Right lobe of liver (tissue), 4 donors: ENCODE data around the gene RESF1.

Experiments used
- POLR2A ChIP-seq: fragments of 450-650 bp; IDR thresholded peaks from one replicate; pipeline ENCODE4 v1.6.1; 2017; ENCODE audit warnings: antibody characterized with exemption, mild to moderate bottlenecking
- TF ChIP-seq, protein P1 (sequence below), 4 donors: fragments of 200-600 bp in 3 of 4; fragments of 450-650 bp in 1 of 4; IDR thresholded peaks; one replicate each; pipeline versions ENCODE4 v1.5.1 to v1.8.0; 2016 to 2022; ENCODE audit warnings: antibody characterized with exemption in 4 of 4, mild to moderate bottlenecking in 2 of 4
- donor health status: DM: no; HTN: no; CAD: no.
- donor health status: DM: no; HTN: no; CAD: no.
- donor health status: DM: no; HTN: yes; CAD: no.

DNA sequence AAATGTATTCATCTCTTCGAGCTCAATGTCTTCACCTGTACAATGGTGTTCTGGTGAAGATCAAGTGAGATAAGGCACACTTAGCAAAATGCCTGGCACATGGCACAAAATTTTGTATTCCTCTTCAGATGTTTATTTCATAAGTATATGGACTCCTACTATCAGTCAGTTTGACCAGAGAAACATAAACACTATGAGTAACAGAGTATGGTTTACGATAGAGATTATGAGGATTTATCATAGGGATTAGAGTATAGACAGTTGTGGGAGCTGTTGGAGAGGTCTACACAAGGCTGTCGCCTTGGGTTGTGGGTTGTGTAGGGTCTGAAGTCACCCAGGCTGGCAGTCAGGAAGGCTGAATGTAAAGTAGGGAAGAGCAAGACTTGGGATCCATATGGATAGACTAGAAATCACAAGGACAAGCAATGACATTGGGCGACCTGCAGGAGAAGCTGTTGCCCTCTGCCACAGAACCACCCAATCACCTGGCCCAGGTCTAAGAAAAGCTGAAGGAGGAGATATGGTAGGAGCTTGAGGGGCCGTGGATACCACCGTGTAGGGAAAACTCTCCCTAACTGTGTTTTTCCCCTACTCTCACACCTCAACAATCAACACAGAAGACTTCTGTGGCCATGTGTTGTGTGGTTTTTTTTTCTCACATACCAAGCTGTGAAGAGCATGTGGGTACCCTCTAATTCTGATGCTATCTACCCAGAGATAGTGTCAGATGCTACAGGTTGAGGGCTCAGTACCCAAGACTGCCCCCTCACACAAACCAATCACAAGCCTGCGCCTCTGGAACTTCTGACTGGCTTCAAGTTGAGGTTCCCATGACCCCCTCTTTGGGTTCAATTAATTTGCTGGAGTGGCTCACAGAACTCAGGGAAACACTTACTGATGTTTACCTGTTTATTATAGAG lies 27.2 kb upstream of the RESF1 start:
- TF ChIP-seq, protein P1, sequence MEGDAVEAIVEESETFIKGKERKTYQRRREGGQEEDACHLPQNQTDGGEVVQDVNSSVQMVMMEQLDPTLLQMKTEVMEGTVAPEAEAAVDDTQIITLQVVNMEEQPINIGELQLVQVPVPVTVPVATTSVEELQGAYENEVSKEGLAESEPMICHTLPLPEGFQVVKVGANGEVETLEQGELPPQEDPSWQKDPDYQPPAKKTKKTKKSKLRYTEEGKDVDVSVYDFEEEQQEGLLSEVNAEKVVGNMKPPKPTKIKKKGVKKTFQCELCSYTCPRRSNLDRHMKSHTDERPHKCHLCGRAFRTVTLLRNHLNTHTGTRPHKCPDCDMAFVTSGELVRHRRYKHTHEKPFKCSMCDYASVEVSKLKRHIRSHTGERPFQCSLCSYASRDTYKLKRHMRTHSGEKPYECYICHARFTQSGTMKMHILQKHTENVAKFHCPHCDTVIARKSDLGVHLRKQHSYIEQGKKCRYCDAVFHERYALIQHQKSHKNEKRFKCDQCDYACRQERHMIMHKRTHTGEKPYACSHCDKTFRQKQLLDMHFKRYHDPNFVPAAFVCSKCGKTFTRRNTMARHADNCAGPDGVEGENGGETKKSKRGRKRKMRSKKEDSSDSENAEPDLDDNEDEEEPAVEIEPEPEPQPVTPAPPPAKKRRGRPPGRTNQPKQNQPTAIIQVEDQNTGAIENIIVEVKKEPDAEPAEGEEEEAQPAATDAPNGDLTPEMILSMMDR (IDR thresholded peaks at IDR 0.05): no peak
- no peak for TF ChIP-seq POLR2A
